Neural progenitor cell (in vitro differentiated cells): ENCODE measurements around the gene RPL10.
"Not testable (repeated sequence)": the region's sequence is repeated elsewhere in the genome, so short reads cannot be mapped to it uniquely, and the experiment has no call there.

ENCODE experiments used
- EZH2 ChIP-seq: fragments of 200-600 bp; sonication (generic); IDR thresholded peaks from 2 replicates; pipeline ENCODE4 v1.6.1; 2017; ENCODE audit warnings: antibody characterized with exemption, mild to moderate bottlenecking, moderate library complexity
- EZH2phosphoT487 ChIP-seq: fragments of 200-600 bp; sonication (generic); IDR thresholded peaks from 2 replicates; pipeline ENCODE4 v1.6.1; 2017; ENCODE audit warnings: antibody characterized with exemption
- TF ChIP-seq, protein P1 (sequence below): fragments of 200-600 bp; sonication (generic); IDR thresholded peaks from 2 replicates; pipeline ENCODE4 v1.5.1; 2017; ENCODE audit warnings: antibody characterized with exemption, mild to moderate bottlenecking

DNA sequence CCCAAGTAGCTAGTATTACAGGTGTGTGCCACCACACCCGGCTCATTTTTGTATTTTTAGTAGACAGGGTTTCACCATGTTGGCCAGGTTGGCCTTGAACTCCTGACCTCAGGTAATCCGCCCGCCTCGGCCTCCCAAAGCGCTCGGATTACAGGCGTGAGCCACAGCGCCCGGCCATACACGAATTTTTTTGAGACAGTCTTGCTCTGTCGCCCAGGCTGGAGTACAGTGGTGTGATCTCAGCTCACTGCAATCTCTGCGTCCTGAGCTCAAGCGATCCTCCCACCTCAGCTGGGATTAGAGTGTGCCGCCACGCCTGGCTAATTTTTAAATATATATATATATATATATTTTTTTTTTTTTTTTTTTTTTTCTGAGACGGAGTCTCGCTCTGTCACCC, 1.8 kb upstream of the RPL10 start:
- TF ChIP-seq, protein P1, sequence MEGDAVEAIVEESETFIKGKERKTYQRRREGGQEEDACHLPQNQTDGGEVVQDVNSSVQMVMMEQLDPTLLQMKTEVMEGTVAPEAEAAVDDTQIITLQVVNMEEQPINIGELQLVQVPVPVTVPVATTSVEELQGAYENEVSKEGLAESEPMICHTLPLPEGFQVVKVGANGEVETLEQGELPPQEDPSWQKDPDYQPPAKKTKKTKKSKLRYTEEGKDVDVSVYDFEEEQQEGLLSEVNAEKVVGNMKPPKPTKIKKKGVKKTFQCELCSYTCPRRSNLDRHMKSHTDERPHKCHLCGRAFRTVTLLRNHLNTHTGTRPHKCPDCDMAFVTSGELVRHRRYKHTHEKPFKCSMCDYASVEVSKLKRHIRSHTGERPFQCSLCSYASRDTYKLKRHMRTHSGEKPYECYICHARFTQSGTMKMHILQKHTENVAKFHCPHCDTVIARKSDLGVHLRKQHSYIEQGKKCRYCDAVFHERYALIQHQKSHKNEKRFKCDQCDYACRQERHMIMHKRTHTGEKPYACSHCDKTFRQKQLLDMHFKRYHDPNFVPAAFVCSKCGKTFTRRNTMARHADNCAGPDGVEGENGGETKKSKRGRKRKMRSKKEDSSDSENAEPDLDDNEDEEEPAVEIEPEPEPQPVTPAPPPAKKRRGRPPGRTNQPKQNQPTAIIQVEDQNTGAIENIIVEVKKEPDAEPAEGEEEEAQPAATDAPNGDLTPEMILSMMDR, result not testable (repeated sequence)
- not testable (repeated sequence) for TF ChIP-seq EZH2, EZH2phosphoT487
